GM19025 (cell line): ENCODE data around the gene DMXL1.
"Not testable (repeated sequence)": the region's sequence is repeated elsewhere in the genome, so short reads cannot be mapped to it uniquely, and the experiment has no call there.

Experiments used
- ATAC-seq: cut with Tn5 transposase; IDR thresholded peaks from one replicate; pipeline ENCODE4 v1.9.1; 2021; ENCODE audit warnings: mild to moderate bottlenecking, low read depth, moderate library complexity; ENCODE audit not compliant: unreplicated experiment

Gene DMXL1

GRCh38 chr5:119191944-119192343 is 121.1 kb downstream of the DMXL1 start:
- no peak for ATAC-seq

GRCh38 chr5:119200795-119201194 is 129.9 kb downstream of the DMXL1 start:
- ATAC-seq, result no peak

- ATAC-seq, result no peak
Observed at GRCh38 chr5:119207105-119207504, 136.2 kb downstream of the DMXL1 start.

- ATAC-seq, result no peak
Observed at GRCh38 chr5:119212026-119212425, 141.1 kb downstream of the DMXL1 start.

- ATAC-seq, result no peak
Observed at GRCh38 chr5:119212676-119213075, 141.8 kb downstream of the DMXL1 start.

GRCh38 chr5:119217183-119217582 is 146.3 kb downstream of the DMXL1 start:
- ATAC-seq, result no peak

GRCh38 chr5:119218830-119219782 is 148.2 kb downstream of the DMXL1 start:
- ATAC-seq, result no peak

GRCh38 chr5:119220576-119221197 is 149.8 kb downstream of the DMXL1 start:
- no peak for ATAC-seq

- no peak for ATAC-seq
Observed at GRCh38 chr5:119221330-119221729, 150.4 kb downstream of the DMXL1 start.

GRCh38 chr5:119229950-119230349 is 159.1 kb downstream of the DMXL1 start:
- no peak for ATAC-seq

GRCh38 chr5:119238265-119239118 is 167.6 kb downstream of the DMXL1 start:
- ATAC-seq, result no peak

- no peak for ATAC-seq
Observed at GRCh38 chr5:119239119-119239417, 168.2 kb downstream of the DMXL1 start.

- ATAC-seq, result not testable (repeated sequence)
Observed at GRCh38 chr5:119239826-119240225, 168.9 kb downstream of the DMXL1 start.

- ATAC-seq, result no peak
Observed at GRCh38 chr5:119243888-119244287, 173.0 kb downstream of the DMXL1 start.

GRCh38 chr5:119250946-119251901 is 180.3 kb downstream of the DMXL1 start:
- no peak for ATAC-seq

GRCh38 chr5:119255571-119256356 is 184.9 kb downstream of the DMXL1 start:
- ATAC-seq, result no peak

- ATAC-seq, result no peak
Observed at GRCh38 chr5:119257613-119258012, 186.7 kb downstream of the DMXL1 start.

- no peak for ATAC-seq
Observed at GRCh38 chr5:119263639-119264038, 192.8 kb downstream of the DMXL1 start.

- ATAC-seq, result no peak
Observed at GRCh38 chr5:119264186-119264585, 193.3 kb downstream of the DMXL1 start.
